K562 (cell line): ENCODE data around the gene EVL. TPM values are rescaled to one million over a fixed set of nuclear protein-coding genes. Genes with fewer than 3 reads are reported as not detected.

Experiments used
- ATAC-seq: fragments of 200-7000 bp; cut with Tn5 transposase; 3 replicates; pipeline ENCODE4 v1.9.1; 2020; ENCODE audit warnings: moderate library complexity
- BruUV-seq: library from RNA; stranded (reverse); fragments of 400-500 nt; replicated peaks from 2 replicates; lab custom pipeline; 2021; lab: Mats Ljungman, UMichigan
- CTCF ChIA-PET: fragments of 300-600 bp; formaldehyde crosslinking; extraction: SDS; loops from one replicate; lab custom pipeline; 2021; ENCODE audit warnings: low intra/inter-chr PET ratio; lab: Yijun Ruan, JAX
- POLR2A ChIA-PET: fragments of 300-600, 350-650 bp; sonication (Branson Sonifier 250); formaldehyde crosslinking; extraction: SDS; loops from one replicate; lab custom pipeline; 2021; ENCODE audit warnings: antibody characterized with exemption, inconsistent platforms; lab: Yijun Ruan, JAX
- DNase-seq, 4 experiments: peaks; one replicate each; pipeline versions ENCODE4 v3.0.0 to v3.0.0-alpha.2; 2011 to 2018; ENCODE audit warnings: low spot score in 3 of 4, mixed read lengths in 3 of 4; ENCODE audit errors: extremely low read depth in 1 of 4
- FAIRE-seq: peaks from 2 replicates; lab custom pipeline; 2011; peaks lifted over from hg19 to GRCh38; lab: Jason Lieb, UNC
- H2AFZ ChIP-seq: 2 replicates; pipeline ENCODE4 v1.6.0; 2011; ENCODE audit warnings: low read depth, low read length, control low read depth, inconsistent platforms
- H3K27ac ChIP-seq: fragments of 200-600 bp; 3 replicates; pipeline ENCODE4 v1.8.0; 2011; ENCODE audit warnings: low read depth, mild to moderate bottlenecking, control low read depth, inconsistent platforms, low read length, moderate library complexity, mixed read lengths; ENCODE audit errors: extremely low read depth
- H3K27me3 ChIP-seq, 2 experiments: fragments of 300-600 bp in 1 of 2; 2 replicates in 1 of 2; 3 replicates in 1 of 2; pipeline versions ENCODE4 v1.6.0 to v1.8.0; 2011; ENCODE audit warnings: inconsistent platforms in 2 of 2, low read length in 2 of 2, mild to moderate bottlenecking in 1 of 2, mixed read lengths in 1 of 2, moderate library complexity in 1 of 2; ENCODE audit not compliant: control insufficient read depth in 2 of 2, insufficient read depth in 2 of 2
- H3K36me3 ChIP-seq: fragments of 300-600 bp; 3 replicates; pipeline ENCODE4 v1.8.0; 2011; ENCODE audit warnings: mild to moderate bottlenecking, low read length, inconsistent platforms; ENCODE audit not compliant: control insufficient read depth, insufficient read depth
- H3K4me1 ChIP-seq, 2 experiments: fragments of 200-600 bp in 1 of 2; replicated peaks in 1 of 2; 2 replicates in 1 of 2; 3 replicates in 1 of 2; pipeline versions ENCODE4 v1.5.1 to v1.8.0; 2011; ENCODE audit warnings: inconsistent platforms in 2 of 2, low read length in 2 of 2, mild to moderate bottlenecking in 1 of 2, mixed read lengths in 1 of 2, moderate library complexity in 1 of 2; ENCODE audit not compliant: control insufficient read depth in 2 of 2, insufficient read depth in 2 of 2
- H3K4me2 ChIP-seq: 2 replicates; pipeline ENCODE4 v1.6.1; 2011; ENCODE audit warnings: low read length, control low read depth, inconsistent platforms, mixed read lengths; ENCODE audit not compliant: insufficient read depth
- H3K4me3 ChIP-seq: fragments of 200-600 bp; sonication (generic), shearing (Covaris generic); 2 replicates; pipeline ENCODE4 v1.5.1; 2016; ENCODE audit warnings: control low read depth, inconsistent platforms
- H3K79me2 ChIP-seq: fragments of 200-600 bp; 3 replicates; pipeline ENCODE4 v1.8.0; 2011; ENCODE audit warnings: low read length, inconsistent platforms; ENCODE audit not compliant: control insufficient read depth, insufficient read depth
- H3K9ac ChIP-seq, 2 experiments: 2 replicates each; pipeline versions ENCODE4 v1.6.0 to v1.6.1; 2011; ENCODE audit warnings: low read depth in 2 of 2, low read length in 2 of 2, control low read depth in 1 of 2, inconsistent platforms in 1 of 2, mild to moderate bottlenecking in 1 of 2, mixed read lengths in 1 of 2; ENCODE audit not compliant: insufficient read depth in 1 of 2
- H3K9me1 ChIP-seq: one replicate; pipeline ENCODE4 v1.6.0; 2011; ENCODE audit warnings: inconsistent platforms, mild to moderate bottlenecking, low read length, moderate library complexity; ENCODE audit not compliant: control insufficient read depth, insufficient read depth
- H3K9me3 ChIP-seq: replicated peaks from 2 replicates; pipeline ENCODE4 v1.5.1; 2011; ENCODE audit warnings: low read depth, low read length, inconsistent platforms; ENCODE audit not compliant: control insufficient read depth, insufficient read depth
- H4K20me1 ChIP-seq: replicated peaks from 2 replicates; pipeline ENCODE4 v1.6.1; 2011; ENCODE audit warnings: low read length, inconsistent platforms, mixed read lengths; ENCODE audit not compliant: control insufficient read depth, insufficient read depth
- BHLHE40 ChIP-seq: IDR thresholded peaks from 2 replicates; pipeline ENCODE4 v1.6.1; 2011; ENCODE audit warnings: low read length, improper control_type of control experiment
- KAT7 ChIP-seq: sonication (generic); formaldehyde crosslinking; IDR thresholded peaks from 2 replicates; pipeline ENCODE4 v1.8.0; 2022; ENCODE audit warnings: missing genetic modification reagents, mild to moderate bottlenecking, borderline replicate concordance
- KHSRP ChIP-seq: fragments of 450-650 bp; IDR thresholded peaks from 2 replicates; pipeline ENCODE4 v1.6.1; 2017
- MTA2 ChIP-seq: fragments of 450-650 bp; IDR thresholded peaks from 2 replicates; pipeline ENCODE4 v1.6.1; 2016; ENCODE audit warnings: low read depth
- RBM15 ChIP-seq: fragments of 200-400 bp; formaldehyde crosslinking; IDR thresholded peaks from 2 replicates; pipeline ENCODE4 v1.6.1; 2018; ENCODE audit warnings: mild to moderate bottlenecking, low read length, moderate library complexity; ENCODE audit not compliant: insufficient read depth
- SMARCA5 ChIP-seq: fragments of 450-650 bp; IDR thresholded peaks from 2 replicates; pipeline ENCODE4 v1.6.1; 2016
- SNRNP70 ChIP-seq: fragments of 200-400 bp; formaldehyde crosslinking; optimal IDR thresholded peaks from 2 replicates; pipeline ENCODE3; 2017; ENCODE audit warnings: low read depth, low read length
- ZFP1 ChIP-seq: fragments of 450-650 bp; formaldehyde crosslinking; IDR thresholded peaks from 2 replicates; pipeline ENCODE4 v1.4.0; 2020; ENCODE audit warnings: mild to moderate bottlenecking, mixed read lengths
- ZNF282 ChIP-seq: sonication (generic); formaldehyde crosslinking; IDR thresholded peaks from 2 replicates; pipeline ENCODE4 v1.8.1; 2023; ENCODE audit warnings: missing genetic modification reagents
- ZSCAN32 ChIP-seq: fragments of 450-650 bp; formaldehyde crosslinking; IDR thresholded peaks from 2 replicates; pipeline ENCODE4 v1.4.0; 2020; ENCODE audit warnings: mild to moderate bottlenecking, moderate library complexity
- WGBS: fragments of 100-300 bp; shearing (Covaris generic); methylation state at CpG from one replicate; pipeline ENCODE4 v1.1.6; 2016; ENCODE audit warnings: low coverage, mixed read lengths; ENCODE audit not compliant: insufficient coverage; ENCODE audit errors: missing lambda C conversion rate; 5-methylcytosine and 5-hydroxymethylcytosine counted together
- in situ Hi-C: fragments of 300-500 bp; cut with MboI; formaldehyde crosslinking; loops from 4 replicates; pipeline ENCODE4 v1.15.0; 2018; ENCODE audit warnings: inconsistent platforms, mixed read lengths
- intact Hi-C: fragments of 100-400 bp; cut with micrococcal nuclease; formaldehyde crosslinking; loops from 2 replicates; pipeline ENCODE4 v1.14.2; 2022
- polyA plus RNA-seq, 8 experiments: library from polyadenylated mRNA; depleted of rRNA in 4 of 8; stranded (reverse) in 5 of 8; unstranded in 3 of 8; fragments of >200 nt; fragmentation: Nextera tagmentation in 2 of 8; fragmentation: Illumina TruSeq in 1 of 8; extraction: Ambion mirVana in 2 of 8; extraction: Trizol in 1 of 8; gene quantifications; 2 replicates each; pipeline versions ENCODE4 v1.2.1 to v1.2.3, GENCODE V29; 2011 to 2014; ENCODE audit warnings: inconsistent platforms in 1 of 8, missing spikeins in 1 of 8
- total RNA-seq, 7 experiments: library from RNA; depleted of rRNA in 6 of 7; stranded (reverse); fragments of >200 nt in 6 of 7; fragmentation: Illumina TruSeq in 2 of 7; extraction: Trizol in 2 of 7; gene quantifications; 2 replicates each; pipeline versions ENCODE4 v1.2.1 to v1.2.3, GENCODE V29; 2011 to 2021; ENCODE audit warnings: low replicate concordance in 1 of 7
- TF ChIP-seq, protein P1 (sequence below): fragments of 250-450 bp; sonication (Bioruptor Pico); IDR thresholded peaks from 2 replicates; pipeline ENCODE4 v1.6.1; 2021; ENCODE audit warnings: mild to moderate bottlenecking
- TF ChIP-seq, protein P2 (sequence below): fragments of 450-650 bp; IDR thresholded peaks from 2 replicates; pipeline ENCODE4 v1.6.1; 2016; ENCODE audit warnings: borderline replicate concordance
- TF ChIP-seq, protein P3 (sequence below): sonication (generic); formaldehyde crosslinking; IDR thresholded peaks from 2 replicates; pipeline ENCODE4 v1.8.0; 2022; ENCODE audit warnings: missing genetic modification reagents, mild to moderate bottlenecking, moderate library complexity, borderline replicate concordance
- TF ChIP-seq, protein P4 (sequence below): fragments of 250-450 bp; sonication (Bioruptor Pico); IDR thresholded peaks from 2 replicates; pipeline ENCODE4 v1.4.0; 2020; ENCODE audit warnings: mild to moderate bottlenecking
- TF ChIP-seq, protein P5 (sequence below): sonication (generic); formaldehyde crosslinking; IDR thresholded peaks from 2 replicates; pipeline ENCODE4 v1.8.0; 2022; ENCODE audit warnings: missing genetic modification reagents, mild to moderate bottlenecking, borderline replicate concordance
- TF ChIP-seq, protein P6 (sequence below): sonication (generic); formaldehyde crosslinking; IDR thresholded peaks from 2 replicates; pipeline ENCODE4 v1.4.0; 2020; ENCODE audit warnings: mild to moderate bottlenecking, missing genetic modification reagents

The EVL gene
- total and polyA plus RNA-seq, 9 of the 15 experiments (the other 6 are each of a cell fraction or from before 2014, with no cell fraction given) = 2.9 to 43.4 (median 23.9) TPM

DNA sequence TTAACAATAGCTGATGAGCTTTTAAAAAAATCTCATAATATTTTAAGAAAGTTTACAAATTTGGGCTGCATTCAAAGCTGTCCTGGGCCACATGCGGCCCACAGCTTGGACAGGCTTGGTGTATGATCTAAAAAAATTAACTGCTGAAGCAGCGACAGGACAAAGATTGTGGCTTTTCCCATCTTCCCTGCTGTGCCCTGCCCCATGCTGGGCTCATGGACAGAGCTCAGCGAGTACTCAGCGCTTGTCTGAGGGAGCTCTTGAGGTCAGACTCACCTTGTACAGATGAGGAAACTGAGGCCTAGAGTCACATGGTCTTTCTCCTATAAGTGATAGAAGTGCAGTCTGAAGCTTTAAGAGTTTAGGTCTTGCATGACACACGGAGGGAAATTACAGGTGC lies 15.0 kb downstream of the EVL start:
- no peak overlapping the region for H3K4me3 ChIP-seq
- H3K79me2 ChIP-seq = peaks cover 17% of the 10 kb centered on the region
- no peak overlapping the region for H2AFZ ChIP-seq
- 74% methylated on average over 5 of the region's 5 CpGs for WGBS
- ChIA-PET CTCF (no interaction called here), POLR2A (interaction anchor here (0.7 to 1.0 kb wide), 2 partner anchors 11 to 12 kb away, joined by 3 to 4 read pairs; no protein-coding TSS in a partner anchor)
- H4K20me1 ChIP-seq = no peaks in the 10 kb centered on the region
- H3K9me1 ChIP-seq = no peaks in the 10 kb centered on the region
- H3K9me3 ChIP-seq = no peaks in the 10 kb centered on the region
- no peak for DNase-seq
- intact Hi-C loops = no loop called here
- H3K9ac ChIP-seq = no peak overlapping the region
- ATAC-seq = no peak
- in situ Hi-C loops = no loop called here
- TF ChIP-seq, protein P1, sequence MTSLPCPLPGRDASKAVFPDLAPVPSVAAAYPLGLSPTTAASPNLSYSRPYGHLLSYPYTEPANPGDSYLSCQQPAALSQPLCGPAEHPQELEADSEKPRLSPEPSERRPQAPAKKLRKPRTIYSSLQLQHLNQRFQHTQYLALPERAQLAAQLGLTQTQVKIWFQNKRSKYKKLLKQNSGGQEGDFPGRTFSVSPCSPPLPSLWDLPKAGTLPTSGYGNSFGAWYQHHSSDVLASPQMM (CRISPR knock-in tag) = no peak
- TF ChIP-seq ZNF282 (CRISPR knock-in tag) (no peak), SMARCA5 (no peak), KHSRP (no peak), RBM15 (no peak), ZFP1 (no peak), BHLHE40 (no peak), SNRNP70 (no peak), MTA2 (no peak), ZSCAN32 (no peak), KAT7 (CRISPR knock-in tag) (no peak)
- TF ChIP-seq, protein P2, sequence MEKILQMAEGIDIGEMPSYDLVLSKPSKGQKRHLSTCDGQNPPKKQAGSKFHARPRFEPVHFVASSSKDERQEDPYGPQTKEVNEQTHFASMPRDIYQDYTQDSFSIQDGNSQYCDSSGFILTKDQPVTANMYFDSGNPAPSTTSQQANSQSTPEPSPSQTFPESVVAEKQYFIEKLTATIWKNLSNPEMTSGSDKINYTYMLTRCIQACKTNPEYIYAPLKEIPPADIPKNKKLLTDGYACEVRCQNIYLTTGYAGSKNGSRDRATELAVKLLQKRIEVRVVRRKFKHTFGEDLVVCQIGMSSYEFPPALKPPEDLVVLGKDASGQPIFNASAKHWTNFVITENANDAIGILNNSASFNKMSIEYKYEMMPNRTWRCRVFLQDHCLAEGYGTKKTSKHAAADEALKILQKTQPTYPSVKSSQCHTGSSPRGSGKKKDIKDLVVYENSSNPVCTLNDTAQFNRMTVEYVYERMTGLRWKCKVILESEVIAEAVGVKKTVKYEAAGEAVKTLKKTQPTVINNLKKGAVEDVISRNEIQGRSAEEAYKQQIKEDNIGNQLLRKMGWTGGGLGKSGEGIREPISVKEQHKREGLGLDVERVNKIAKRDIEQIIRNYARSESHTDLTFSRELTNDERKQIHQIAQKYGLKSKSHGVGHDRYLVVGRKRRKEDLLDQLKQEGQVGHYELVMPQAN = no peak
- TF ChIP-seq, protein P3, sequence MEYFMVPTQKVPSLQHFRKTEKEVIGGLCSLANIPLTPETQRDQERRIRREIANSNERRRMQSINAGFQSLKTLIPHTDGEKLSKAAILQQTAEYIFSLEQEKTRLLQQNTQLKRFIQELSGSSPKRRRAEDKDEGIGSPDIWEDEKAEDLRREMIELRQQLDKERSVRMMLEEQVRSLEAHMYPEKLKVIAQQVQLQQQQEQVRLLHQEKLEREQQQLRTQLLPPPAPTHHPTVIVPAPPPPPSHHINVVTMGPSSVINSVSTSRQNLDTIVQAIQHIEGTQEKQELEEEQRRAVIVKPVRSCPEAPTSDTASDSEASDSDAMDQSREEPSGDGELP (CRISPR knock-in tag) = no peak
- TF ChIP-seq, protein P4, sequence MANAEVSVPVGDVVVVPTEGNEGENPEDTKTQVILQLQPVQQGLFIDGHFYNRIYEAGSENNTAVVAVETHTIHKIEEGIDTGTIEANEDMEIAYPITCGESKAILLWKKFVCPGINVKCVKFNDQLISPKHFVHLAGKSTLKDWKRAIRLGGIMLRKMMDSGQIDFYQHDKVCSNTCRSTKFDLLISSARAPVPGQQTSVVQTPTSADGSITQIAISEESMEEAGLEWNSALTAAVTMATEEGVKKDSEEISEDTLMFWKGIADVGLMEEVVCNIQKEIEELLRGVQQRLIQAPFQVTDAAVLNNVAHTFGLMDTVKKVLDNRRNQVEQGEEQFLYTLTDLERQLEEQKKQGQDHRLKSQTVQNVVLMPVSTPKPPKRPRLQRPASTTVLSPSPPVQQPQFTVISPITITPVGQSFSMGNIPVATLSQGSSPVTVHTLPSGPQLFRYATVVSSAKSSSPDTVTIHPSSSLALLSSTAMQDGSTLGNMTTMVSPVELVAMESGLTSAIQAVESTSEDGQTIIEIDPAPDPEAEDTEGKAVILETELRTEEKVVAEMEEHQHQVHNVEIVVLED (CRISPR knock-in tag) = no peak
- TF ChIP-seq, protein P5, sequence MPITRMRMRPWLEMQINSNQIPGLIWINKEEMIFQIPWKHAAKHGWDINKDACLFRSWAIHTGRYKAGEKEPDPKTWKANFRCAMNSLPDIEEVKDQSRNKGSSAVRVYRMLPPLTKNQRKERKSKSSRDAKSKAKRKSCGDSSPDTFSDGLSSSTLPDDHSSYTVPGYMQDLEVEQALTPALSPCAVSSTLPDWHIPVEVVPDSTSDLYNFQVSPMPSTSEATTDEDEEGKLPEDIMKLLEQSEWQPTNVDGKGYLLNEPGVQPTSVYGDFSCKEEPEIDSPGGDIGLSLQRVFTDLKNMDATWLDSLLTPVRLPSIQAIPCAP (CRISPR knock-in tag) = no peak
- TF ChIP-seq, protein P6, sequence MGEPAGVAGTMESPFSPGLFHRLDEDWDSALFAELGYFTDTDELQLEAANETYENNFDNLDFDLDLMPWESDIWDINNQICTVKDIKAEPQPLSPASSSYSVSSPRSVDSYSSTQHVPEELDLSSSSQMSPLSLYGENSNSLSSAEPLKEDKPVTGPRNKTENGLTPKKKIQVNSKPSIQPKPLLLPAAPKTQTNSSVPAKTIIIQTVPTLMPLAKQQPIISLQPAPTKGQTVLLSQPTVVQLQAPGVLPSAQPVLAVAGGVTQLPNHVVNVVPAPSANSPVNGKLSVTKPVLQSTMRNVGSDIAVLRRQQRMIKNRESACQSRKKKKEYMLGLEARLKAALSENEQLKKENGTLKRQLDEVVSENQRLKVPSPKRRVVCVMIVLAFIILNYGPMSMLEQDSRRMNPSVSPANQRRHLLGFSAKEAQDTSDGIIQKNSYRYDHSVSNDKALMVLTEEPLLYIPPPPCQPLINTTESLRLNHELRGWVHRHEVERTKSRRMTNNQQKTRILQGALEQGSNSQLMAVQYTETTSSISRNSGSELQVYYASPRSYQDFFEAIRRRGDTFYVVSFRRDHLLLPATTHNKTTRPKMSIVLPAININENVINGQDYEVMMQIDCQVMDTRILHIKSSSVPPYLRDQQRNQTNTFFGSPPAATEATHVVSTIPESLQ = no peak
- no peak overlapping the region for H3K27ac ChIP-seq
- no peak overlapping the region for H3K4me2 ChIP-seq
- BruUV-seq = no TSS peak
- peaks cover 29 to 39% of the 10 kb centered on the region in 2 experiments for H3K4me1 ChIP-seq
- no peak for FAIRE-seq
- peaks cover 5% of the 10 kb centered on the region; the same call in 1 of the 3 replicates for H3K36me3 ChIP-seq
- no peaks in the 10 kb centered on the region for H3K27me3 ChIP-seq
